Adrenal gland (tissue), 5 donors: ENCODE data around the gene PATJ.

ENCODE experiments used
- POLR2A ChIP-seq, 2 donors: fragments of 450-650 bp; IDR thresholded peaks; one replicate each; pipeline ENCODE4 v1.6.1; 2017; ENCODE audit warnings: antibody characterized with exemption in 2 of 2, mild to moderate bottlenecking in 2 of 2, moderate library complexity in 1 of 2
- TF ChIP-seq, protein P1 (sequence below), 6 experiments: fragments of 450-650 bp in 4 of 6; fragments of 200-600 bp in 2 of 6; sonication (generic) in 1 of 6; IDR thresholded peaks; 1 replicate in 5 of 6; 2 replicates in 1 of 6; pipeline versions ENCODE4 v1.5.1 to v1.8.0; 2016 to 2021; ENCODE audit warnings: antibody characterized with exemption in 6 of 6, mild to moderate bottlenecking in 2 of 6, moderate library complexity in 1 of 6
- donor health status: DM: no; HTN: no; CAD: no.

DNA sequence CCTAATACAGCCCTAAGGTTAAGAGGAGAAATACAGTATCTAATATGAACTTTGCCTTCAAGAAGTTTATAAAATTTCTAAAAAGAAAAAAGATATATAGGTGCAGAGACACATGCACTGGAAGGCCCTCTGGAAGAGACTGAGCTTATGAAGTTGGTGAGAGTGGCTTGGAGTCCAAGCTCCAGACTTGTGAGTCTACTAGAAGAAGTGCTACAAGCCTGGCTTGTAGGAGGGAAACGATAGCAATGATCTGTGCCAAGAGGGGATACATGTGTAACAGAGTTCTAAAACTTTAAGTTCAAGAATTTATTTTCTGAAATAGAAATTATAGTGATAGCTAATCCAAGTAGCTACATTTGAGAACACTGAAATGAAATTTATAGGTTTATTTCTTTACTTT is 213.0 kb downstream of the PATJ start:
- TF ChIP-seq, protein P1, sequence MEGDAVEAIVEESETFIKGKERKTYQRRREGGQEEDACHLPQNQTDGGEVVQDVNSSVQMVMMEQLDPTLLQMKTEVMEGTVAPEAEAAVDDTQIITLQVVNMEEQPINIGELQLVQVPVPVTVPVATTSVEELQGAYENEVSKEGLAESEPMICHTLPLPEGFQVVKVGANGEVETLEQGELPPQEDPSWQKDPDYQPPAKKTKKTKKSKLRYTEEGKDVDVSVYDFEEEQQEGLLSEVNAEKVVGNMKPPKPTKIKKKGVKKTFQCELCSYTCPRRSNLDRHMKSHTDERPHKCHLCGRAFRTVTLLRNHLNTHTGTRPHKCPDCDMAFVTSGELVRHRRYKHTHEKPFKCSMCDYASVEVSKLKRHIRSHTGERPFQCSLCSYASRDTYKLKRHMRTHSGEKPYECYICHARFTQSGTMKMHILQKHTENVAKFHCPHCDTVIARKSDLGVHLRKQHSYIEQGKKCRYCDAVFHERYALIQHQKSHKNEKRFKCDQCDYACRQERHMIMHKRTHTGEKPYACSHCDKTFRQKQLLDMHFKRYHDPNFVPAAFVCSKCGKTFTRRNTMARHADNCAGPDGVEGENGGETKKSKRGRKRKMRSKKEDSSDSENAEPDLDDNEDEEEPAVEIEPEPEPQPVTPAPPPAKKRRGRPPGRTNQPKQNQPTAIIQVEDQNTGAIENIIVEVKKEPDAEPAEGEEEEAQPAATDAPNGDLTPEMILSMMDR (IDR thresholded peaks at IDR 0.05): no peak
- no peak for TF ChIP-seq POLR2A (IDR thresholded peaks at IDR 0.05)
